ENCODE results near the gene TAMM41.
"Not testable (repeated sequence)": the region's sequence is repeated elsewhere in the genome, so short reads cannot be mapped to it uniquely, and the experiment has no call there.

The TAMM41 gene, protein sequence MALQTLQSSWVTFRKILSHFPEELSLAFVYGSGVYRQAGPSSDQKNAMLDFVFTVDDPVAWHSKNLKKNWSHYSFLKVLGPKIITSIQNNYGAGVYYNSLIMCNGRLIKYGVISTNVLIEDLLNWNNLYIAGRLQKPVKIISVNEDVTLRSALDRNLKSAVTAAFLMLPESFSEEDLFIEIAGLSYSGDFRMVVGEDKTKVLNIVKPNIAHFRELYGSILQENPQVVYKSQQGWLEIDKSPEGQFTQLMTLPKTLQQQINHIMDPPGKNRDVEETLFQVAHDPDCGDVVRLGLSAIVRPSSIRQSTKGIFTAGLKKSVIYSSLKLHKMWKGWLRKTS

DNA sequence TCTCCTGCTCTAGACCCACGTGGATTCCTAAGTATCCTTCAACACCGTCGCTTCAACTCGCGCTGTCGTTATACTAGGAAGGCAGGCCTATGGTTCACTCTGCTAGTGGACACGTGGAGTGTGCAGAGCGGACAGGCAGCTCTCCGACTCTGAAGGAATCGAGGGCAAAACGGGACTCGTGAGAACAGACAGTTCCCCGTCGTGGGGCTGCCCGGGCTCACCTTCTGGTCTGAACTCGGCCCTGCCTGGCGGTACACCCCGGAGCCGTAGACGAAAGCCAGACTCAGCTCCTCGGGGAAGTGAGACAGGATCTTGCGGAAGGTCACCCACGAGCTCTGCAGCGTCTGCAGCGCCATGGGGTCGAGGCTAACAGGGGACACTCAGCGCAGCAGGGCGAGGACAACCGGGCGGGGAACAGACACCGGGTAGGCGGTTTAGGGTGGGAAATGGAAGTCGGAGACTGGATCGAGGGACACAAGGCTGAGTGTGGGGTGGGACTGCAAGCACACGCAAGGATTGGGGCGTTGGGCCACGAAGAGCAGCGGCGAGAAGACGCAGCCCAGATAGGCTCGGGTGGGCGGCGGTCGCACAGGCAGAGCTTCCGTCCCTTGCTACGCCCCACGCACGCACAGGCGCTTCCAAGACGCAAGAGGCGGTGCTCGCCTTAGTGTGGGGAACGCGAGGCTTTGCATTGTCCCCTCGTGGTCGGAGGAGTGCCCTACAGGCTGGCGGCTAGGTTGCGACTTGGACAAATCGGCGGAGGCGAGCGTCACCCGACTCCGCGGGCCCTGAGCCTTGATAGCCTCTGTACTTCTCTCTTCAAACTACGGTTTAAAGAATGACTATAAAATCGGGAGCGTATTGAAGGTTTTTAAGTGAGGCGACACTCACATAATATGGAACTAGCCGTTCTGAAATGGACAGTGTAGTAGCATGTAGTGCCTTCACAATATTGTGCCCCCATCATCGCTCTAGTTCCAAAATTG is at the start of gene TAMM41:
Gene TAMM41, minus strand, starts transcription at position 605 of the 986 bp plus-strand sequence. Its CDS starts 249 bp downstream, at position 356.
- peak; percentile 70 to 73 for DNase-seq (ENCODE audit: extremely low read depth in 1 of 2, low read depth in 1 of 2)

DNA sequence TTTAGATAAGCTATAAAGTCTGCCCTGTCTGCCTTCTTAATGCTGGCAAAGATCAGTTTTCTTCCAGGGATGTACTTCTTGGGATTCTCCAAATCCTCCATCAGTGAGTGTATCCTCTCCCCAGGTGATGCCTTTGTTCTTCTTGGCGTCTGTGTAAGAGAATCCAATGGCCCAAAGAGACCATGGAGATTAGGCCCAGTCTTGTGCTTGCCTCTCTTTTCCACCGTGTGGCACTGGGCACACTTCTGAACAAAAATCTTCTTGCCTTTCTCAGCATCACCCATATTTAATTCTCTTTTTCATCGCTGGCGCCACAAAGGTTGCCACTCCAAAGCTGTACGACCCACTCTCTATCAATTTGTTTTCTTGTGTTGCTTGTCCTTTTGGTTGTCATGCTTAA is 32.2 kb upstream of the TAMM41 start:
- DNase-seq (ENCODE audit: extremely low read depth in 1 of 2, low read depth in 1 of 2): no peak

DNA sequence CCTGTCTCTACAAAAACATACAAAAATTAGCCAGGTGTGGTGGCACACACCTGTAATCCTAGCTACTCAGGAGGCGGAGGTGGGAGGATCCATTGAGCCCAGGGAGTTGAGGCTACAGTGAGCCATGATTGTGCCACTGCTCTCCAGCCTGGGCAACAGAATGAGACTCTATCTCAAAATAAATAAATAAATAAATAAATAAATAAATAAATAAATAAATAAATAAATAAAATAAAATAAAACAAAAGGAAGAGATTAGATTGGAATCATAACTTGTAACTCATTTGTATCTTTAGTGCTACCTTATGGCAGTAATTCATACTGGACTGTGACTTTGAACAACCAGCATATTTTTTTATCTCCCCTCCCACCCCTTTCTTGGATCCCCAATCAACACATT is 28.0 kb upstream of the TAMM41 start:
- DNase-seq (ENCODE audit: extremely low read depth in 1 of 2, low read depth in 1 of 2): not testable (repeated sequence)

DNA sequence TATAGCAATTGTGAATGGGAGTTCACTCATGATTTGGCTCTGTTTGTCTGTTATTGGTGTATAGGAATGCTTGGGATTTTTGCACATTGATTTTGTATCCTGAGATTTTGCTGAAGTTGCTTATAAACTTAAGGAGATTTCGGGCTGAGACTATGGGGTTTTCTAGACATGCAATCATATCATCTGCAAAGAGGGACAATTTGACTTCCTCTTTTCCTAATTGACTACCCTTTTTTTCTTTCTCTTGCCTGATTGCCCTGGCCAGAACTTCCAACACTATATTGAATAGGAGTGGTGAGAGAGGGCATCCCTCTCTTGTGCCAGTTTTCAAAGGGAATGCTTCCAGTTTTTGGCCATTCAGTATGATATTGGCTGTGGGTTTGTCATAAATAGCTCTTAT is 17.1 kb upstream of the TAMM41 start:
- not testable (repeated sequence) for DNase-seq (ENCODE audit: extremely low read depth in 1 of 2, low read depth in 1 of 2)

DNA sequence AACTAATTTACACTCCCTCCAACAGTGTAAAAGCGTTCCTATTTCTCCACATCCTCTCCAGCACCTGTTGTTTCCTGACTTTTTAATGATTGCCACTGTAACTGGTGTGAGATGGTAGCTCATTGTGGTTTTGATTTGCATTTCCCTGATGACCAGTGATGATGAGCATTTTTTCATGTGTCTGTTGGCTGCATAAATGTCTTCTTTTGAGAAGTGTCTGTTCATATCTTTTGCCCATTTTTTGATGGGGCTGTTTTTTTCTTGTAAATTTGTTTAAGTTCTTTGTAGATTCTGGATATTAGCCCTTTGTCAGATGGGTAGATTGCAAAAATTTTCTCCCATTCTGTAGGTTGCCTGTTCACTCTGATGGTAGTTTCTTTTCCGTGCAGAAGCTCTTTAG is 15.9 kb upstream of the TAMM41 start:
- DNase-seq (ENCODE audit: extremely low read depth in 1 of 2, low read depth in 1 of 2): not testable (repeated sequence)

DNA sequence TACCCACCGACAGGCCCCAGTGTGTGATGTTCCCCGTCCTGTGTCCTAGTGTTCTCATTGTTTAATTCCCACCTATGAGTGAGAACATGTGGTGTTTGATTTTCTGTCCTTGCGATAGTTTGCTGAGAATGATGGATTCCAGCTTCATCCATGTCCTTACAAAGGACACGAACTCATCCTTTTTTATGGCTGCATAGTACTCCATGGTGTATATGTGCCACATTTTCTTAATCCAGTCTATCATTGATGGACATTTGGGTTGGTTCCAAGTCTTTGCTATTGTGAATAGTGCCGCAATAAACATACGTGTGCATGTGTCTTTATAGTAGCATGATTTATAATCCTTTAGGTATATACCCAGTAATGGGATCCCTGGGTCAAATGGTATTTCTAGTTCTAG is 15.5 kb upstream of the TAMM41 start:
- not testable (repeated sequence) for DNase-seq (ENCODE audit: extremely low read depth in 1 of 2, low read depth in 1 of 2)

DNA sequence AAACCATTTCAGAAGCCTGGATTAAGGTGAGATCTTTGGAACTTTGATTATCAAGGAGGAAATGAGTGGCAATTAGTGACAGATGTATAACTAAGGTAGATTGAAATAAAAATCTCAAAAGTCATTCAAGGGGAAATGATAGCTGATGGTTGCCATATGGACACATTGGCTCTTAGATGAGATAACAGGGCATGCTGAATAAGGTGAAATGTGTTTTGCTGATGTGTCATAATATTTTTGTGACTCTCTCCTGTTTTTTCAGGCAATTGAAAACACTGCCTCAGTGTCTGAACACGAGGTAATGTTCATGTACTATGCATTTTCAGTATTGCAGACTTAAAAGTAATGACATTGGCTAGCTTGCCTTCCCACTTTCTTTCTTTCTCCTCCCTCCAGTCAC is 13.5 kb upstream of the TAMM41 start:
- DNase-seq (ENCODE audit: extremely low read depth in 1 of 2, low read depth in 1 of 2): not testable (repeated sequence)

DNA sequence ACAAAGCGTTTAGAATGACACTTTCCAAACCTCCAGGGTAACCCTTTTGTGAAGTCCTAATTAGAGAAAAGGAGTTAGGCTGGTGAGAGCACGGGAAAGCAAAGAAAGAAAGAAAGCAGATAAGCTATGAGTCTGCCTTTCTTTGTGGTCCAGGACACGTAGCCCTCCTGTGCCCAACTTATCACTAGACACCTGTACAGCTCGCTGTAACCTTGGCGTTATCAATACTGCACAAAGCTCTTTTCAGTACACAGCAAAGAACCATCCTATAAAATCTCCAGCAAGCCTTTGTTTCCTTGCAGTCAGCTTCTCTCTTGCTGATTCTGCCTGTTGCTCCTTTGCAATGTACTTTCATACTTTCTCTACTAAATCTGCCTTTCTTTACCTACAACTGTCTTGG is 6.8 kb upstream of the TAMM41 start:
- no peak for DNase-seq (ENCODE audit: extremely low read depth in 1 of 2, low read depth in 1 of 2)

DNA sequence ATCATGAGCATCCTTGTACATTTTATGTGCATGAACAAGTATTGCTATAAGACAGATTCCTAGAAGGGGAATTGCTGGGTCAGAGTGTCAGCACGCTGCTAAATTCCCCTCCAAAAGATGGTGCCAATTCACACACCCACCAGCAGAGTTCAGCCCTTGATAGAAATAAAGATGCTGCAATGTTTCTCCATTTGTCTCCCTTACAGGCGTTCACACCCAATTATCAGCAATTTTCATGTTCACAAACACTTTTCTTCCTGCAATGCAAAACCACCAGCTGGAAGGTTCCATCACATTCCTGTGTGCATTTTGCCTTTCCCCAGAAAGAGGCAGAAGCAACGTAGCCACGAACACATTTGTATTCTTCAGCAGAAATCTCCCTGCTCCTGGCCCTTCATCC is 3.3 kb upstream of the TAMM41 start:
- DNase-seq (ENCODE audit: extremely low read depth in 1 of 2, low read depth in 1 of 2): no peak

DNA sequence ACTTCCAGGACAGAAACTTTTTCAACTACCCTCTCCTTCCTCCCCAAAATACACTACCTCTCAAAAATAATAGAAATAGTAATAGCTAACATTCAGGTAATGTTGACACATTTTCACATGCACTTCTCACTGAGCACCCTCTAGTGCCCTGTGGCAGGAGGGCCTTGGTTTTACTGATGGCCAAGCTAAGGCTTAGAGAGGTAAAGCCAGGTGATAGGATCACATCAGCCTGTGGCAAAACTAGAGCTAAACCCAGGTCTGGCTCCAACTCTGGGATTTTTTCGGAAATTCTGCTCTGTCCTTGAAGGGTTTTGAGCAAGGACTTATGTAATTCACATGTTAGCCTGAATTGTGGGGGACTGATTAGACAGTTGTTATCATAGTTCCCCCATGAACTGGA is 922 bp upstream of the TAMM41 start:
- no peak for DNase-seq (ENCODE audit: extremely low read depth in 1 of 2, low read depth in 1 of 2)

DNA sequence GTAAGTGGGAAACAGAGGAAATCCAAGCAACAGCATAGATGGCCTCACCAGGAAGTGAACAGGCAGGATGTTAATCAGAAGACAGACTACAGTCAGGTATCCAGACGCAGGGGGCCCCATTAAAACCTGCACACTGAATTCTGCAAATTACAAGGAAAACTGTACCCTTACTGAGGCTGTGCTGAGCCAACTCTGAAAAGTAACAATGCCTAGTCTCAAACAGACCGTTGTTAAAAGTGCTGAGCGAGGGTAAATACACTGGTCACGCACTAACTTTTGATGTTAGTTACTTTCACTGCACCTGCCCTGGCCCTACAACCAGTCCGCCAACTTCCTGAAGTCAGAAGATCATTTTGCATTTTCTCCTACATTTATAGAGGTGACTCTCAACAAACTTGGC is 1.0 kb downstream of the TAMM41 start:
- no peak for DNase-seq (ENCODE audit: extremely low read depth in 1 of 2, low read depth in 1 of 2)

DNA sequence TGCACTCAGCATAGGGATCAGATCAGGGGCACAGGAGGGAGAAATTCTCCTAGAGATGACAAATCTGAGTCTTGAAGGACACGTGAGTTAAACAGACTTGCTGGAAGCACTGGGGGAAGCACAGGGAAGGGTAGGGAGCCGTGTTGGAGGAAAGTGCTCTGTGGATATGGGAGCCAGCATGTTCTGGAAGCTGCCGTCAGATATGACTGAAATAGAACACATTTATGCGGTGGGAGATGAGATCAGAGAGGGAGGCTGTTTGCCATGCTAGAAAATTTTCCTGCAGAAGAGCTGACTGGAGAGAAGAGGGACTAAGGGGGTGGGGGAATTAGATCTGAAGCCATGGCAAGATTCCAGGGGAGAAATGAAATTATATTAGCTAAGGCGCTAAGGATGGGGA is 1.8 kb downstream of the TAMM41 start:
- no peak for DNase-seq (ENCODE audit: extremely low read depth in 1 of 2, low read depth in 1 of 2)

DNA sequence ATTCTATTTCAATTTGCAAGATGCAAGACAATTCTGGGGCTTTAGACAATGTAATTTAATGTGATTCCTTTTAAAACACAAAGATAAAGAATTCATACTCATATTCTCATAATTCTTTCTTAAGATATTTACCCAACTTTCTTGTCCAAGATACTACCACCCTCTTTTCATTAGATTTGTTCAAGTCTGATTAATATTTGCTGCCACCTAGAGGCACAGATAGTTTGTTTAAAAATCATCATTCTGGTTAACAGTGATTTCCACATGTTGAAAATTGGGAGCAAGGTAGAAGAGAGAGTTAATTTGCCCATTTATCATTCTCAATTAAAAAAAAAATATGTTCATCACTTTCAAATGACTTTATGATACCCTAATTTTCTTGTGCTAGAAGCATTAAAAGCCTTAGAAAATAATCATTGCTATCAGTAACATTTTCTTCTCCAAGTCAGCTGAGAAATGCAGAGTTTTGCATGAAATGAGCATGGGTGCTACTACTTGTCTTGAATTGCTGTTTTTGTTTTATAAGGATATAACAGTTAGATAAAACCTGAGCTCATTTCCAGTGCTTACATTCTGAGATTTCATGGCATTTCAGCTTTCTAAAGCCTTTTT is 11.6 kb downstream of the TAMM41 start:
- no peak for DNase-seq (ENCODE audit: extremely low read depth in 1 of 2, low read depth in 1 of 2)

DNA sequence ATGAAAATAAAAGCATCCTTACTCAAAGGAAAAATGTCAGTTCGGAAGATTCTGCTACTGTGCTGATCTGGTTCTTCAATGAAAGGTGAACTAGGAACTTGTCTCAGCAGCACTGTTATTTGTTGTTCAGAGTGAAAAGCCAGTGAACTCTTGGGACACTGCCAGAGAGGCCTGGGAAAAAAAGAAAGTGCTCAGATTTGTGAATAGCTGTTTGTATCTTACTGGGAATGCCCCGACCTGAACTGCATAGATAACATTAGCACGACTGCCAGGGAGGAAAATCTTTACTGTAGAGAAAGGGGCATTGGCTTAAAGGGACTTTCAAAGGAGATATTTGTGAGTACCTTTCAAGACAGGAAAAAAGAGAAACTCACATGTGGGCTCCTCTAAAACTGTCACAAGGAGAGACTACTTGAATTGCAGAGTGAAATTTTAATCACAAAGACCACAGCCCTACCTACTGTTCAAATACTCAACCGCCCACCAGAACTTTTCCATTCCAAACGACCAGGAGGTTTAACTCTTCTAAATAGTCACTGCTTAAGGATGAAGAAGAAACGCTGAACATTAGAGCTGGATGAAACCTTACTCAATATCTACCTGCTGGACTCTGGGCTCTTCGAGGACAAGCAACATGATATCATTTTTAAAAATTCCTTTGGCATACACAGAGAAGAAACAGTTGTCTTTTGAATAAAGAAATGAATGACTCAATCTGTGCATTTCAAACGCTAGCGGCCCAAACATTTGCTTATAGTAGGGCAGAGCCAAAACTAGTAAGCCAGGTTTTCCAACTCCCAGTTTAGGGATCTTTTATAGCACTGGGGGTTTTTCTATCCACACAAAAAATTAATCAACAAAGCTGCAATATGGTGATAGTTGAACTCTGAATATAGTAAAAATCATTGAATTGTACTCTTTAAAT is 13.4 kb downstream of the TAMM41 start:
- no peak for DNase-seq (ENCODE audit: extremely low read depth in 1 of 2, low read depth in 1 of 2)

DNA sequence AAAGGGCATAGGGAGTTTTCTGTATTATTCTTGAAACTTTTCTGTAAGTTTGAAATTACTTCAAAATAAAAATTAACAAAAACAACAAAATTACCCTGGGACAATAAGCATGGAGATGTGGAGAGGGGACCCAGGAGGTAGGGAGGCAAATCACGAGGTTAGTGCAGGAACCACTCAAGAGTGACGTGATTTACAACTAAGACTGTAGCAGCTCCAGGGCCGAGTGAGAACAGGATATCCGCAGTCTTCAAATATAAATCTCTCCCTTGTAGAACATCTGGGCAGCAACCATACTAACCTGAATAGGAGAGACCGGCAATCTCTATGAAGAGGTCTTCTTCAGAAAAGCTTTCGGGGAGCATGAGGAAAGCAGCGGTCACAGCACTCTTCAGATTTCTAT is 17.3 kb downstream of the TAMM41 start:
- DNase-seq (ENCODE audit: extremely low read depth in 1 of 2, low read depth in 1 of 2): no peak

DNA sequence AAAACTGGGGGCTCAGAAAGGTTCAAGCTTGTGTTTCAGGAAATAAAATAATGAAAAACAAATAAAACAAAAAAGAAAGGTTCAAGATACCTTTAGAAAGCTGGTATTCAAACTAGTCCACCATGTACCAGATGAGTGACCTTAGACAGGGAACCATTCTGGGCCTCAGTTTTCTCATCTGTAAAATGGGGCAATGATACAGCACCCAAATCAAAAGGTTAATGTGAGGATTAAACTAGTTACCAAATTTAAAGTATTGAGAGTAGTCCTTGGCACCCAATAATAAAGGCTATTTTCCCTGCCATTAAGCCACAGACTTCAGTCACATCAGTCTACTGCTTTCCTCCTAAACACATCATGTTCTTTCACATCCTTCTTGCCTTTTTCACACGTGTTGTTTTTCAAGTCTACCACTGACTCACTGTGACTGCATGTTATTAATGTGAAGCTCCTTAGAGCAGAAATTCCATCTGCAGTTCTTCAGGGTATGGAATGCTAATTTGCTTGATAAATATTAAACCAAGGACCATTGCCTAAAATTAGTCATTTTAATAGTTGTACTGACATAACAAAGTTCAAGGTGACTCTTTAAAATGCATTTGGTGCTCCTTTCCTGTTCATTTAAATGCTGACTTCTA is 19.9 kb downstream of the TAMM41 start:
- DNase-seq (ENCODE audit: extremely low read depth in 1 of 2, low read depth in 1 of 2): no peak

DNA sequence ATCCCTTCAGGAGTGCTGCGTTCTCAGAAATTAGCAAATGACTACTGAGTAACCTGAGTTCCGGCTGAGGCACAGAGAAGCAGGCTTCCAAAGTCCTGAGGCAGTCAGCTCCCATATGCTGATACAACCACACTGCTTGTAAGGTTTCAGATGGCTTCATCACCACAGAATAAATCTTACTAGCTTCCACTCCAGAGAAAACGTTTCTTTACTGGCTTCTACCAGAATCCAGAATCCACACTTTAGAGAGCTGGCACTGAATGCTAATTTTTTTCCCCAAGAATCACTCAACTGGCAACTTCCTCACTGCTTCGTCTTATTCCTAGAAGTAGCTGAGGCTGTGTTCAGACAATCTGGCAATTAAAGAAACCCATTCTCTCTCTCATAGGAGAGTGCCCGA is 21.4 kb downstream of the TAMM41 start:
- DNase-seq (ENCODE audit: extremely low read depth in 1 of 2, low read depth in 1 of 2): no peak

DNA sequence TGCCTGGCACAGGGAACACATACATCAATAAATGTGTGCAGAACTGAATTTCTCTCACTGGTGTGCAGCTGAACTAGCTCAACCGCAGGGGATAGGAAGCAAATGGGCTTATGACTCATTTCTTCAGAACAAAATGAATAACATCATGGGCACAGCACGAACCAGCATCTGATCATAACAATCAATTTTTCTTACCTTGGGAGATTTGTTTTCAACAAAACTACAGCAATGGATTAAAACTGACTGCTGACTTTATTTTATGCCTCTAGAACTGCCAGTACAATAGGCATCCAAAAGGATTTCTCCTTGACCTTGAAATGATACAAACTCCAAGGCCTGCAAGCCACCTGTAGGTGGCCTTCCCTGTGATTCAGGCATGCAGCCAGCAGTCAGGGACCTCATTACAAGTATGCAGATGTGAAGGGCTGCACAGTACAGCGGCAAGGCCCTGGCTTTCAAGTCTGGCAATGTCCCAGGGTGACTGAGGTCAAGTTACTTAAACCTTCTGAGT is 26.1 kb downstream of the TAMM41 start:
- DNase-seq (ENCODE audit: extremely low read depth in 1 of 2, low read depth in 1 of 2): no peak

DNA sequence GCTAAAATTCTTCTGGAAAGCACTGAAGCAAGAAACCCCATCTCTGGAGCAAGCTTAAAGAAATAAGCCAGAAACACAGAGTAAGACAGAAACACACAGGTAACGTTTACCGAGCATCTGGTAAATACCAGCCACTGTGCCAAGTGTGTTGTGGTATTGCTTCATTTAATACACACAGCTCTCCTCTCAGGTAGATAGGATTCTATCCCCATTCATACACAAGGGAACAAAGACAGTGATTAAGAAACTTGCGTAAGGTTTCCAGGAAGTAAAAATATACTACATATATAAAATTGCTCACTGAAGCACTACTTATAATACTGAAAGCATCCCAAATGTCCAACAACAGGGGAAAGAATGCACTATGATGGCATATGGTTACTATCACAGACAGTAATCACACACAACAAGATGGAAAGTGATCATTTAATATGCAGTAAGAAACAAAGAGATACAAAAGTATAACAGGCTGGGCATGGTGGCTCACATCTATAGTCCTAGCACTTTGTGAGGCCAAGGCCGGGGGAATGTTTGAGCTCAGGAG is 27.5 kb downstream of the TAMM41 start:
- DNase-seq (ENCODE audit: extremely low read depth in 1 of 2, low read depth in 1 of 2): no peak

Measured in activated CD8-positive, alpha-beta memory T cell treated with anti-CD3 and anti-CD28 coated beads for 1 hour (primary cell).